Mucosa of descending colon (tissue), 3 donors: Measurements from ENCODE around the gene PROSER2. TPM values are rescaled to one million over a fixed set of nuclear protein-coding genes. Genes with fewer than 3 reads are reported as not detected.

Source experiments
- ATAC-seq: fragments of 200-7000 bp; cut with Tn5 transposase; one replicate; pipeline ENCODE4 v1.9.1; 2020; ENCODE audit warnings: mild to moderate bottlenecking, moderate library complexity
- DNase-seq, 3 donors: peaks; one replicate each; pipeline ENCODE4 v3.0.0-alpha.2; 2020
- H3K36me3 ChIP-seq: fragments of 200-600 bp; one replicate; pipeline ENCODE4 v1.8.0; 2021; ENCODE audit warnings: low read depth, mild to moderate bottlenecking
- H3K4me1 ChIP-seq: fragments of 200-600 bp; one replicate; pipeline ENCODE4 v1.8.0; 2021; ENCODE audit warnings: low read depth, mild to moderate bottlenecking
- H3K4me3 ChIP-seq: fragments of 200-600 bp; one replicate; pipeline ENCODE4 v1.8.0; 2021; ENCODE audit warnings: mild to moderate bottlenecking
- H3K9me3 ChIP-seq: fragments of 200-600 bp; one replicate; pipeline ENCODE4 v1.8.0; 2021; ENCODE audit warnings: mild to moderate bottlenecking
- CTCF ChIP-seq: fragments of 200-600 bp; IDR thresholded peaks from one replicate; pipeline ENCODE4 v1.8.0; 2022; ENCODE audit warnings: antibody characterized with exemption, mild to moderate bottlenecking
- intact Hi-C, 2 donors: fragments of 100-400 bp; cut with DNase I in 1 of 2; cut with micrococcal nuclease in 1 of 2; formaldehyde crosslinking; loops; one replicate each; pipeline versions ENCODE4 v1.11.0 to v1.11.1; 2022; cut with DNase I, micrococcal nuclease
- total RNA-seq, 3 donors: library from RNA; stranded (reverse); fragmentation: NEBNext Ultra II Directional in 2 of 3; extraction: Animal tissue kit (Norgen Biotek cat#: 25700) in 2 of 3; gene quantifications; one replicate each; pipeline versions ENCODE4 v1.2.1 to v1.2.4, GENCODE V29; 2021 to 2023
- donor health status: DM: no; HTN: no; CAD: no; lungs with moderate emphysema.
- donor health status: DM: no; HTN: no; CAD: no.
- donor health status: DM: no; HTN: yes; CAD: no.

PROSER2 gene
- total RNA-seq, 3 donors from 2014 or later, result 3.9 to 10.4 (median 6.2) TPM

GRCh38 chr10:11835704-11836103 is 12.5 kb downstream of the PROSER2 start:
- Histone ChIP-seq H3K36me3 (no peaks in the 10 kb centered on the region), H3K9me3 (no peaks in the 10 kb centered on the region), H3K4me1 (peaks cover 7% of the 10 kb centered on the region), H3K4me3 (no peak overlapping the region)
- DNase-seq, result no peak
- no peak for ATAC-seq
- TF ChIP-seq CTCF, result no peak
- intact Hi-C loops, result no loop called here

- no peak for DNase-seq
- H3K4me3 ChIP-seq, result no peak overlapping the region
- no peaks in the 10 kb centered on the region for H3K9me3 ChIP-seq
- intact Hi-C loops, result no loop called here
- no peak for ATAC-seq
- H3K4me1 ChIP-seq, result no peaks in the 10 kb centered on the region
- no peaks in the 10 kb centered on the region for H3K36me3 ChIP-seq
- no peak for TF ChIP-seq CTCF
Measured at GRCh38 chr10:11837372-11838161, 14.4 kb downstream of the PROSER2 start.

GRCh38 chr10:11838298-11838852 is 15.2 kb downstream of the PROSER2 start:
- ATAC-seq (no peak), DNase-seq (no peak)
- TF ChIP-seq CTCF, result no peak
- Histone ChIP-seq H3K36me3 (no peaks in the 10 kb centered on the region), H3K9me3 (no peaks in the 10 kb centered on the region), H3K4me1 (no peaks in the 10 kb centered on the region), H3K4me3 (no peak overlapping the region)
- intact Hi-C loops, result no loop called here

- no peaks in the 10 kb centered on the region for H3K9me3 ChIP-seq
- TF ChIP-seq CTCF, result no peak
- no peaks in the 10 kb centered on the region for H3K36me3 ChIP-seq
- H3K4me3 ChIP-seq, result no peak overlapping the region
- H3K4me1 ChIP-seq, result no peaks in the 10 kb centered on the region
- intact Hi-C loops, result no loop called here
- no peak for DNase-seq
- ATAC-seq, result no peak
Measured at GRCh38 chr10:11841375-11841774, 18.2 kb downstream of the PROSER2 start.

GRCh38 chr10:11842411-11842810 is 19.3 kb downstream of the PROSER2 start:
- Histone ChIP-seq H3K4me1 (no peaks in the 10 kb centered on the region), H3K9me3 (no peaks in the 10 kb centered on the region), H3K4me3 (no peak overlapping the region), H3K36me3 (no peaks in the 10 kb centered on the region)
- no peak for DNase-seq
- intact Hi-C loops, result no loop called here
- no peak for TF ChIP-seq CTCF
- ATAC-seq, result no peak
